K562 (cell line): Measurements from ENCODE around the gene ALDH1A2. TPM values are rescaled to one million over a fixed set of nuclear protein-coding genes. Genes with fewer than 3 reads are reported as not detected.

Experiments
- ARID3B ChIP-seq: fragments of 250-450 bp; sonication (Bioruptor Pico); IDR thresholded peaks from 2 replicates; pipeline ENCODE4 v1.4.0; 2020; ENCODE audit warnings: borderline replicate concordance
- CHD1 ChIP-seq: fragments of 200-600 bp; sonication (generic); IDR thresholded peaks from one replicate; pipeline ENCODE4 v1.6.1; 2012; ENCODE audit warnings: mild to moderate bottlenecking, moderate library complexity, low read length, inconsistent platforms
- DMBX1 ChIP-seq: fragments of 250-450 bp; sonication (Bioruptor Pico); IDR thresholded peaks from 2 replicates; pipeline ENCODE4 v1.8.0; 2022; ENCODE audit warnings: inconsistent platforms, mild to moderate bottlenecking, moderate library complexity, borderline replicate concordance
- GTF2F1 ChIP-seq: IDR thresholded peaks from 2 replicates; pipeline ENCODE4 v1.6.1; 2011; ENCODE audit warnings: low read depth, low read length, improper control_type of control experiment
- HMGXB4 ChIP-seq: sonication (generic); formaldehyde crosslinking; IDR thresholded peaks from 2 replicates; pipeline ENCODE4 v1.8.1; 2023; ENCODE audit warnings: mild to moderate bottlenecking, missing genetic modification reagents
- PHF20 ChIP-seq: fragments of 450-650 bp; IDR thresholded peaks from 2 replicates; pipeline ENCODE4 v1.6.1; 2018; ENCODE audit not compliant: partially characterized antibody
- TRIM25 ChIP-seq: fragments of 450-650 bp; IDR thresholded peaks from 2 replicates; pipeline ENCODE4 v1.7.0; 2016; ENCODE audit warnings: borderline replicate concordance
- polyA plus RNA-seq, 8 experiments: library from polyadenylated mRNA; depleted of rRNA in 4 of 8; stranded (reverse) in 5 of 8; unstranded in 3 of 8; fragments of >200 nt; fragmentation: Nextera tagmentation in 2 of 8; fragmentation: Illumina TruSeq in 1 of 8; extraction: Ambion mirVana in 2 of 8; extraction: Trizol in 1 of 8; gene quantifications; 2 replicates each; pipeline versions ENCODE4 v1.2.1 to v1.2.3, GENCODE V29; 2011 to 2014; ENCODE audit warnings: inconsistent platforms in 1 of 8, missing spikeins in 1 of 8
- total RNA-seq, 7 experiments: library from RNA; depleted of rRNA in 6 of 7; stranded (reverse); fragments of >200 nt in 6 of 7; fragmentation: Illumina TruSeq in 2 of 7; extraction: Trizol in 2 of 7; gene quantifications; 2 replicates each; pipeline versions ENCODE4 v1.2.1 to v1.2.3, GENCODE V29; 2011 to 2021; ENCODE audit warnings: low replicate concordance in 1 of 7

Gene ALDH1A2
- total and polyA plus RNA-seq, 9 of the 15 experiments (the other 6 are each of a cell fraction or from before 2014, with no cell fraction given), result 115 to 393 (median 333) TPM

GRCh38 chr15:58066042-58066867 lies 744 bp upstream of the ALDH1A2 start (continued):
- 0 out of 2 replicates have a peak, but pooled peaks have one; percentile 30 for TF ChIP-seq HMGXB4
- TF ChIP-seq CHD1, result peak; percentile 36
- no peak for TF ChIP-seq TRIM25
- TF ChIP-seq PHF20, result no peak
- peak; percentile 62; the same call in 1 of the 2 replicates for TF ChIP-seq DMBX1 (CRISPR knock-in tag)
- TF ChIP-seq GTF2F1, result no peak
- TF ChIP-seq ARID3B (CRISPR knock-in tag), result no peak
